SK-N-SH (cell line): Measurements from ENCODE around the gene APRT. TPM values are rescaled to one million over a fixed set of nuclear protein-coding genes. Genes with fewer than 3 reads are reported as not detected.
A peak's percentile ranks its signal among the peaks of the same experiment; 100 is the strongest.

Experiments
- CTCF ChIA-PET: fragments of 300-600, 350-600 bp; formaldehyde crosslinking; extraction: SDS; loops from one replicate; lab custom pipeline; 2021; lab: Yijun Ruan, JAX
- POLR2A ChIA-PET: fragments of 350-600 bp; sonication (Branson Sonifier 250); formaldehyde crosslinking; extraction: SDS; loops from one replicate; lab custom pipeline; 2020; ENCODE audit warnings: antibody characterized with exemption, inconsistent platforms; lab: Yijun Ruan, JAX
- DNase-seq: peaks from one replicate; pipeline ENCODE4 v3.0.0; 2012
- H2AFZ ChIP-seq: fragments of 200-600 bp; sonication (generic); 2 replicates; pipeline ENCODE4 v1.8.1; 2016; ENCODE audit warnings: antibody characterized with exemption, mild to moderate bottlenecking, low read depth
- H3F3A ChIP-seq: fragments of 200-600 bp; sonication (generic); replicated peaks from 2 replicates; pipeline ENCODE3; 2016; ENCODE audit warnings: antibody characterized with exemption, mild to moderate bottlenecking; ENCODE audit not compliant: insufficient read depth
- H3K27ac ChIP-seq, 2 experiments: fragments of 200-500 bp in 1 of 2; fragments of 200-600 bp in 1 of 2; sonication (Bioruptor generic) in 1 of 2; sonication (generic), shearing (Covaris generic) in 1 of 2; 2 replicates each; pipeline versions ENCODE4 v1.5.1 to v1.6.1; 2014 to 2016; ENCODE audit warnings: low read depth in 2 of 2, inconsistent platforms in 1 of 2, low read length in 1 of 2, mild to moderate bottlenecking in 1 of 2, mixed read lengths in 1 of 2
- H3K27me3 ChIP-seq: fragments of 200-600 bp; sonication (generic), shearing (Covaris generic); 2 replicates; pipeline ENCODE4 v1.6.1; 2016; ENCODE audit warnings: mixed run types; ENCODE audit not compliant: insufficient read depth
- H3K36me3 ChIP-seq, 2 experiments: fragments of 200-500 bp in 1 of 2; fragments of 200-600 bp in 1 of 2; sonication (Bioruptor generic) in 1 of 2; sonication (generic) in 1 of 2; replicated peaks in 1 of 2; 2 replicates each; pipeline versions ENCODE3 to v1.5.1; 2014 to 2016; ENCODE audit warnings: low read length in 1 of 2, mild to moderate bottlenecking in 1 of 2; ENCODE audit not compliant: insufficient read depth in 2 of 2, control insufficient read depth in 1 of 2
- H3K4me1 ChIP-seq, 2 experiments: fragments of 200-500 bp in 1 of 2; fragments of 200-600 bp in 1 of 2; sonication (Bioruptor generic) in 1 of 2; sonication (generic), shearing (Covaris generic) in 1 of 2; 2 replicates each; pipeline versions ENCODE4 v1.5.1 to v1.6.1; 2014 to 2016; ENCODE audit warnings: low read depth in 1 of 2, low read length in 1 of 2, mixed run types in 1 of 2; ENCODE audit not compliant: insufficient read depth in 2 of 2, control insufficient read depth in 1 of 2
- H3K4me2 ChIP-seq: fragments of 200-600 bp; sonication (generic), shearing (Covaris generic); 2 replicates; pipeline ENCODE4 v1.6.1; 2017; ENCODE audit warnings: mixed run types
- H3K4me3 ChIP-seq, 2 experiments: fragments of 200-500 bp in 1 of 2; fragments of 200-600 bp in 1 of 2; sonication (Bioruptor generic) in 1 of 2; sonication (generic), shearing (Covaris generic) in 1 of 2; 2 replicates each; pipeline versions ENCODE4 v1.5.1 to v1.8.1; 2014 to 2016; ENCODE audit warnings: low read depth in 2 of 2, inconsistent platforms in 1 of 2, low read length in 1 of 2, mild to moderate bottlenecking in 1 of 2, mixed read lengths in 1 of 2, moderate library complexity in 1 of 2
- H3K79me2 ChIP-seq: fragments of 200-600 bp; sonication (generic); 2 replicates; pipeline ENCODE4 v1.8.1; 2017; ENCODE audit warnings: mild to moderate bottlenecking; ENCODE audit not compliant: insufficient read depth
- H3K9ac ChIP-seq: fragments of 200-600 bp; sonication (generic); 2 replicates; pipeline ENCODE4 v1.6.1; 2017; ENCODE audit warnings: mixed run types
- H3K9me2 ChIP-seq: fragments of 200-600 bp; sonication (generic); 2 replicates; pipeline ENCODE4 v1.6.1; 2017; ENCODE audit warnings: mixed run types
- H3K9me3 ChIP-seq: fragments of 200-600 bp; sonication (generic); 2 replicates; pipeline ENCODE4 v1.6.1; 2017; ENCODE audit warnings: mixed run types, mild to moderate bottlenecking, moderate library complexity
- H4K20me1 ChIP-seq: fragments of 200-600 bp; sonication (generic); 2 replicates; pipeline ENCODE4 v1.6.1; 2017; ENCODE audit warnings: mild to moderate bottlenecking, mixed run types; ENCODE audit not compliant: insufficient read depth
- CHD2 ChIP-seq: fragments of 150-350 bp; IDR thresholded peaks from 2 replicates; pipeline ENCODE4 v1.6.1; 2018; ENCODE audit warnings: low read length; ENCODE audit not compliant: partially characterized antibody
- EP300 ChIP-seq, 2 experiments: IDR thresholded peaks; 2 replicates each; pipeline versions ENCODE4 v1.4.0 to v1.6.1; 2012; ENCODE audit warnings: borderline replicate concordance in 1 of 2, low read depth in 1 of 2, low read length in 1 of 2
- FOSL2 ChIP-seq: IDR thresholded peaks from 2 replicates; pipeline ENCODE4 v1.4.0; 2012; ENCODE audit warnings: low read depth, mild to moderate bottlenecking, moderate library complexity, borderline replicate concordance
- FOXM1 ChIP-seq: IDR thresholded peaks from 2 replicates; pipeline ENCODE4 v1.4.0; 2012; ENCODE audit warnings: low read depth, mild to moderate bottlenecking
- IRF3 ChIP-seq: fragments of 150-350 bp; IDR thresholded peaks from 2 replicates; pipeline ENCODE4 v1.6.1; 2016; ENCODE audit warnings: mild to moderate bottlenecking, low read depth, low read length
- JUND ChIP-seq: IDR thresholded peaks from 2 replicates; pipeline ENCODE4 v1.4.0; 2012
- MEF2A ChIP-seq: IDR thresholded peaks from 2 replicates; pipeline ENCODE4 v1.4.0; 2012; ENCODE audit warnings: low read depth, borderline replicate concordance
- MXI1 ChIP-seq: IDR thresholded peaks from 2 replicates; pipeline ENCODE4 v1.6.1; 2012; ENCODE audit warnings: mild to moderate bottlenecking, low read depth, low read length, improper control_type of control experiment
- NFIC ChIP-seq: IDR thresholded peaks from 2 replicates; pipeline ENCODE4 v1.4.0; 2012; ENCODE audit warnings: borderline replicate concordance
- PBX3 ChIP-seq: IDR thresholded peaks from 2 replicates; pipeline ENCODE4; 2012
- SIN3A ChIP-seq: IDR thresholded peaks from 2 replicates; pipeline ENCODE4 v1.6.1; 2012; ENCODE audit warnings: low read depth, mild to moderate bottlenecking, low read length, moderate library complexity, borderline replicate concordance
- SMC3 ChIP-seq: IDR thresholded peaks from 2 replicates; pipeline ENCODE4 v1.6.1; 2012; ENCODE audit warnings: low read depth, low read length, improper control_type of control experiment
- TAF1 ChIP-seq: IDR thresholded peaks from 2 replicates; pipeline ENCODE4 v1.6.1; 2012; ENCODE audit warnings: low read depth, mild to moderate bottlenecking, low read length, moderate library complexity, borderline replicate concordance
- TCF12 ChIP-seq: IDR thresholded peaks from 2 replicates; pipeline ENCODE4 v1.4.0; 2012
- USF2 ChIP-seq: fragments of 150-350 bp; IDR thresholded peaks from 2 replicates; pipeline ENCODE4 v1.6.1; 2017; ENCODE audit warnings: antibody characterized with exemption, low read length, low read depth, borderline replicate concordance
- WGBS: methylation state at CpG from one replicate; pipeline ENCODE4 v1.1.6; 2017; ENCODE audit warnings: low lambda C conversion rate; 5-methylcytosine and 5-hydroxymethylcytosine counted together
- polyA plus RNA-seq, 3 experiments: library from polyadenylated mRNA; depleted of rRNA; stranded (reverse); fragments of >200 nt; gene quantifications; 2 replicates each; pipeline ENCODE4 v1.2.3, GENCODE V29; 2012
- TF ChIP-seq, protein P1 (sequence below): IDR thresholded peaks from 2 replicates; pipeline ENCODE4 v1.4.0; 2012; ENCODE audit warnings: low read depth, borderline replicate concordance
- TF ChIP-seq, protein P2 (sequence below): IDR thresholded peaks from 2 replicates; pipeline ENCODE4 v1.4.0; 2012; ENCODE audit warnings: low read depth, borderline replicate concordance

The APRT gene
- polyA plus RNA-seq, 1 of the 3 experiments (the other 2 are of a cell fraction), result 192 TPM

DNA sequence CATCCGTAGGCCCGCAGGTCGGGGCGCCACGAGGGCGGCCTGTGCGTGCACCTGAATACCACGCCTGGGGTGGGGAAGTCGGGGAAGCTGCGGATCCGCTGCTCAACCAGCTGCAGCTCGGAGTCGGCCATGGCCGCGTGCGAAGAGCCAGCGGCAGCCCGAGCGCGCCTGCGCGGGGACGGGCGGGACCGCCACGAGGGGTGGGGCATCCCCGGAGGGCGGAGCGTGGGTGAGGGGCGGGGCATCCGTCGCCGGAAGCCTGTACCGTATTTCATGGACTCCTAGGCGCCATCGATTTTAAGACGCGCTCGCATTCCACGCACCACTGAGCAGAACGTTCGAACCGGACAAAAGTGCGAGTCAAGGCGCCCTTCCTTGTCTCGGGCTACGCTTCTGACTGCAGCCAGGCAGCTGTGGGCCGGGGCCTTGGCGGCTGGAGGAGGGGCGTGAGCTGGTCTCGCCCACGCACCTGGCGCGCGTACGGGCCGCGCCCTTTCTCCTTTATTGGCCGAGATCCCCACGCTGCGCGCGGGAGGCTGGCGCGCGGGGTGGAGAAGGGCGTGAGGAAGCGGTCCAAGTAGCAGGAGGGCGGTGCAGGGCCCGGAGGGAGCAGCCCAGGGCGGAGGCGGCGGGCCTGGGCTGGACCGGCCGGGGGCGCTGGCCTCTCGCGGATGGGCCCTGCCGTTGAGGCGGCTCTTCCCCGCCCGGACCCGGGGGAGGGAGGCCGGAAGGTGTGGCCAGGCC lies at the start of gene APRT (continued):
- TF ChIP-seq MXI1, result peak; percentile 63
- TF ChIP-seq FOSL2, result no peak
- no peak for TF ChIP-seq NFIC
- no peak for TF ChIP-seq EP300 (IDR thresholded peaks at IDR 0.05; ENCODE audit: borderline replicate concordance in 1 of 2, low read depth in 1 of 2, low read length in 1 of 2)
- no peak for TF ChIP-seq CHD2

DNA sequence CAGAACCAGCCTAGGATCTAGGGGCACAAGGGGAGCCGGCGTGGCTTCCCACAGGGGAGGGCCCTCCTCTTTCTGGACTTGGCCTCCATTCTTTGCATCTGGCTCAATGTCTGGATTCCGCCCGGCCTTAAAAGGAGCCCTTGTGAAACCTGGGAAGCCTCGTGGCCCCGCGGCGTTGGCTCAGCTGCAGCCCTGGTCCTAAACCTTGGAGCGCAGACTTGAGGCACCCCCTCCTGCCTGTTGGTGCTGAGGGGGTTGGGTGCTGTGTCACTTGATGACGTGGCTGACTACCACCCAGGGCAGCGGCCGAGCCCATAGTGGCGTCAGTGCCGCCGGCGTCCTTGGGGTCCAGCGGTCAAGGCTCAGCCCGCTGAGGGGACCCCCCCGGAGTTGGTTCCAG lies 49.6 kb upstream of the APRT start:
- H3K9me3 ChIP-seq, result no peaks in the 10 kb centered on the region
- no peak for DNase-seq
- H2AFZ ChIP-seq, result no peak overlapping the region
- 90% methylated on average over 12 of the region's 19 CpGs for WGBS
- no peak overlapping the region for H3K4me3 ChIP-seq
- TF ChIP-seq, protein P1, sequence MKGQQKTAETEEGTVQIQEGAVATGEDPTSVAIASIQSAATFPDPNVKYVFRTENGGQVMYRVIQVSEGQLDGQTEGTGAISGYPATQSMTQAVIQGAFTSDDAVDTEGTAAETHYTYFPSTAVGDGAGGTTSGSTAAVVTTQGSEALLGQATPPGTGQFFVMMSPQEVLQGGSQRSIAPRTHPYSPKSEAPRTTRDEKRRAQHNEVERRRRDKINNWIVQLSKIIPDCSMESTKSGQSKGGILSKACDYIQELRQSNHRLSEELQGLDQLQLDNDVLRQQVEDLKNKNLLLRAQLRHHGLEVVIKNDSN, result no peak
- TF ChIP-seq, all 33 proteins: peak for 0
- H3F3A ChIP-seq, result no peaks in the 10 kb centered on the region
- peaks cover 5 to 7% of the 10 kb centered on the region in 2 experiments; a peak in 1 of 4 replicates for H3K4me1 ChIP-seq
- H3K27me3 ChIP-seq, result no peaks in the 10 kb centered on the region; the same call in 1 of the 2 replicates
- no peak overlapping the region for H3K27ac ChIP-seq
- CTCF ChIA-PET, result no interaction called here
- H3K4me2 ChIP-seq, result no peak overlapping the region
- POLR2A ChIA-PET, result no interaction called here
- H4K20me1 ChIP-seq, result 0 out of 2 replicates have a peak, but pooled peaks cover 7% of the 10 kb centered on the region
- peaks cover 3 to 32% of the 10 kb centered on the region in 2 experiments for H3K36me3 ChIP-seq
- no peaks in the 10 kb centered on the region for H3K9me2 ChIP-seq
- no peak overlapping the region for H3K9ac ChIP-seq
- peaks cover 9% of the 10 kb centered on the region; the same call in 1 of the 2 replicates for H3K79me2 ChIP-seq

DNA sequence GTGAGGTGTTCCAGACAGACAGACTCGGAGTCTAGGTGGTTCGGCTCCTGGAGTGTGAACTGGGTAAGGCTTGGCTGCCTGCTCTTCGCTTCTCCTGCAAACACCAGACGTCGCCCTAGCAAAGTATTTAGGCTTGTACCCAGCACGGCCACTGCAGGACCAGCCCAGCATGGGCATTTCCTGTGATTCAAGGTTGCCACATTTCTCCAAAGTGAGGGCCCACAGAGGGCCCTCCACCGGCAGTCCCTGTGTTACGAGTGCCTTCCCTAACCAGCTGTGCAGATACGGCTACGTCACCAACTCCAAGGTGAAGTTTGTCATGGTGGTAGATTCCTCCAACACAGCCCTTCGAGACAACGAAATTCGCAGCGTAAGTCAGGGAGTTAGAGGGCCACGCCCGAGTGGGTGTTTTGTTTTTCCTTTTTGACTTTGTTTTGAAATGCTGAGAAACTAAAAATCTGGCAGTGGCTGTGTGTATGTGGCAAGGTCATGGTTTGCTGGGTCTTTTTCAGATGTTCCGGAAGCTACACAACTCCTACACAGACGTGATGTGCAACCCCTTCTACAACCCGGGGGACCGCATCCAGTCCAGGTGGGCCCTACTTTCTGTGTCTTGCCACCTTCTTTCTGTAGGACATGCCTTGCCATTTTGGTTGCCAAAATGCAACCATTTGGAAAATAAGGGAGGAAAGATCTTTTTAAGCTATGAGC lies 47.8 kb upstream of the APRT start:
- H2AFZ ChIP-seq, result no peak overlapping the region
- 95% methylated on average over 19 of the region's 20 CpGs for WGBS
- TF ChIP-seq JUND (no peak), USF2 (no peak), TAF1 (no peak), SMC3 (no peak), TCF12 (no peak), MEF2A (no peak), SIN3A (no peak), NFIC (no peak), FOXM1 (no peak), IRF3 (no peak), PBX3 (no peak), CHD2 (no peak)
- TF ChIP-seq, protein P2, sequence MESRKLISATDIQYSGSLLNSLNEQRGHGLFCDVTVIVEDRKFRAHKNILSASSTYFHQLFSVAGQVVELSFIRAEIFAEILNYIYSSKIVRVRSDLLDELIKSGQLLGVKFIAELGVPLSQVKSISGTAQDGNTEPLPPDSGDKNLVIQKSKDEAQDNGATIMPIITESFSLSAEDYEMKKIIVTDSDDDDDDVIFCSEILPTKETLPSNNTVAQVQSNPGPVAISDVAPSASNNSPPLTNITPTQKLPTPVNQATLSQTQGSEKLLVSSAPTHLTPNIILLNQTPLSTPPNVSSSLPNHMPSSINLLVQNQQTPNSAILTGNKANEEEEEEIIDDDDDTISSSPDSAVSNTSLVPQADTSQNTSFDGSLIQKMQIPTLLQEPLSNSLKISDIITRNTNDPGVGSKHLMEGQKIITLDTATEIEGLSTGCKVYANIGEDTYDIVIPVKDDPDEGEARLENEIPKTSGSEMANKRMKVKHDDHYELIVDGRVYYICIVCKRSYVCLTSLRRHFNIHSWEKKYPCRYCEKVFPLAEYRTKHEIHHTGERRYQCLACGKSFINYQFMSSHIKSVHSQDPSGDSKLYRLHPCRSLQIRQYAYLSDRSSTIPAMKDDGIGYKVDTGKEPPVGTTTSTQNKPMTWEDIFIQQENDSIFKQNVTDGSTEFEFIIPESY, result no peak

More for the DNA sequence above, 47.8 kb upstream of the APRT start:
- Histone ChIP-seq H3K9me2 (no peaks in the 10 kb centered on the region), H3F3A (peaks cover 12% of the 10 kb centered on the region), H4K20me1 (0 out of 2 replicates have a peak, but pooled peaks cover 11% of the 10 kb centered on the region), H3K27ac (no peak overlapping the region), H3K4me2 (no peak overlapping the region), H3K9me3 (no peaks in the 10 kb centered on the region), H3K36me3 (peaks cover 3 to 32% of the 10 kb centered on the region in 2 experiments), H3K4me3 (no peak overlapping the region), H3K9ac (no peak overlapping the region), H3K4me1 (peaks cover 5 to 15% of the 10 kb centered on the region in 2 experiments; a peak in 1 of 4 replicates), H3K27me3 (no peaks in the 10 kb centered on the region), H3K79me2 (peaks cover 17% of the 10 kb centered on the region)
- POLR2A ChIA-PET, result no interaction called here
- no peak for DNase-seq
- CTCF ChIA-PET, result interaction anchor here (1.2 to 3.1 kb wide), 5 partner anchors 9 to 123 kb away, joined by 4 to 42 read pairs (median 17); no protein-coding TSS in a partner anchor
